Body of pancreas (tissue), 4 donors: Measurements from ENCODE around the gene AGBL4. TPM values are rescaled to one million over a fixed set of nuclear protein-coding genes. Genes with fewer than 3 reads are reported as not detected.

ENCODE experiments used
- ATAC-seq: fragments of 150-250 bp; one replicate; pipeline ENCODE4 v1.9.1; 2016
- DNase-seq, 4 donors: peaks; one replicate each; pipeline ENCODE4 v3.0.0-alpha.2; 2019
- H3K27ac ChIP-seq, 4 donors: fragments of 200-600 bp; sonication (generic); 1 replicate in 3 of 4; 2 replicates in 1 of 4; pipeline versions ENCODE4 v1.5.1 to v1.6.1; 2016 to 2019; ENCODE audit warnings: mild to moderate bottlenecking in 1 of 4, mixed read lengths in 1 of 4, moderate library complexity in 1 of 4
- H3K27me3 ChIP-seq, 2 donors: fragments of 200-600 bp; sonication (generic); one replicate each; pipeline ENCODE4 v1.6.0; 2016; ENCODE audit warnings: mild to moderate bottlenecking in 1 of 2
- H3K36me3 ChIP-seq, 2 donors: fragments of 200-600 bp; sonication (generic); replicated peaks in 1 of 2; 2 replicates each; pipeline ENCODE4 v1.5.1; 2016; ENCODE audit warnings: low read depth in 2 of 2; ENCODE audit not compliant: insufficient read depth in 1 of 2
- H3K4me1 ChIP-seq: fragments of 200-600 bp; sonication (generic); one replicate; pipeline ENCODE4 v1.6.0; 2016
- H3K4me3 ChIP-seq, 2 donors: fragments of 200-600 bp; sonication (generic); 1 replicate in 1 of 2; 2 replicates in 1 of 2; pipeline ENCODE4 v1.5.1; 2016 to 2019
- H3K9me3 ChIP-seq, 3 donors: fragments of 200-600 bp; sonication (generic); 1 replicate in 2 of 3; 2 replicates in 1 of 3; pipeline ENCODE4 v1.5.1; 2016
- CTCF ChIP-seq, 7 experiments: fragments of 450-650 bp in 4 of 7; fragments of 200-600 bp in 3 of 7; sonication (generic) in 3 of 7; IDR thresholded peaks; one replicate each; pipeline ENCODE4 v1.5.1; 2016 to 2019; ENCODE audit warnings: antibody characterized with exemption in 7 of 7
- POLR2A ChIP-seq, 3 donors: fragments of 450-650 bp; IDR thresholded peaks; one replicate each; pipeline ENCODE4 v1.6.1; 2016; ENCODE audit warnings: antibody characterized with exemption in 3 of 3, mild to moderate bottlenecking in 2 of 3
- WGBS, 2 donors: methylation state at CpG; one replicate each; pipeline ENCODE4 v1.1.5; 2017; 5-methylcytosine and 5-hydroxymethylcytosine counted together
- intact Hi-C: fragments of 100-400 bp; cut with DNase I; formaldehyde crosslinking; loops from one replicate; pipeline ENCODE4 v1.15.1; 2023
- total RNA-seq, 2 donors: library from RNA; depleted of rRNA; stranded (reverse); fragments of >200 nt; gene quantifications; one replicate each; pipeline ENCODE4 v1.1.0, GENCODE V29; 2016

The AGBL4 gene
- total RNA-seq, 2 donors from 2014 or later: 0.33 to 0.78 TPM

GRCh38 chr1:48572134-48572533, 1451.6 kb downstream of the AGBL4 start:
- Histone ChIP-seq H3K9me3 (no peaks in the 10 kb centered on the region), H3K27me3 (no peaks in the 10 kb centered on the region), H3K4me1 (no peaks in the 10 kb centered on the region), H3K27ac (no peak overlapping the region), H3K4me3 (no peak overlapping the region), H3K36me3 (no peaks in the 10 kb centered on the region)
- ATAC-seq: no peak
- WGBS, 2 donors: 46 to 64% methylated on average over 4 of the region's 4 CpGs
- DNase-seq: no peak
- intact Hi-C loops: no loop called here
- TF ChIP-seq POLR2A (IDR thresholded peaks at IDR 0.05): no peak
- TF ChIP-seq CTCF (IDR thresholded peaks at IDR 0.05): no peak

- no peak for DNase-seq
- Histone ChIP-seq H3K27ac (no peak overlapping the region), H3K36me3 (no peaks in the 10 kb centered on the region), H3K4me1 (no peaks in the 10 kb centered on the region), H3K27me3 (no peaks in the 10 kb centered on the region), H3K4me3 (no peak overlapping the region), H3K9me3 (no peaks in the 10 kb centered on the region)
- 48 to 57% methylated on average over 3 of the region's 3 CpGs for WGBS, 2 donors
- intact Hi-C loops: no loop called here
- no peak for ATAC-seq
- TF ChIP-seq POLR2A (IDR thresholded peaks at IDR 0.05): no peak
- no peak for TF ChIP-seq CTCF (IDR thresholded peaks at IDR 0.05)
Measured at GRCh38 chr1:48571303-48571987, 1452.3 kb downstream of the AGBL4 start.

- Histone ChIP-seq H3K4me3 (no peak overlapping the region), H3K9me3 (no peaks in the 10 kb centered on the region), H3K27me3 (no peaks in the 10 kb centered on the region), H3K27ac (no peak overlapping the region), H3K36me3 (no peaks in the 10 kb centered on the region), H3K4me1 (no peaks in the 10 kb centered on the region)
- no peak for TF ChIP-seq CTCF (IDR thresholded peaks at IDR 0.05)
- TF ChIP-seq POLR2A (IDR thresholded peaks at IDR 0.05): no peak
- intact Hi-C loops: no loop called here
- ATAC-seq (no peak), DNase-seq (no peak)
- WGBS, 2 donors: 60 to 67% methylated on average over 7 of the region's 7 CpGs
Measured at GRCh38 chr1:48570568-48570967, 1453.2 kb downstream of the AGBL4 start.

- Histone ChIP-seq H3K36me3 (no peaks in the 10 kb centered on the region), H3K4me3 (no peak overlapping the region), H3K27ac (no peak overlapping the region), H3K27me3 (no peaks in the 10 kb centered on the region), H3K4me1 (no peaks in the 10 kb centered on the region), H3K9me3 (no peaks in the 10 kb centered on the region)
- intact Hi-C loops: no loop called here
- 71 to 75% methylated on average over 2 of the region's 2 CpGs for WGBS, 2 donors
- no peak for ATAC-seq
- TF ChIP-seq CTCF (IDR thresholded peaks at IDR 0.05) (no peak), POLR2A (IDR thresholded peaks at IDR 0.05) (no peak)
- no peak for DNase-seq
Measured at GRCh38 chr1:48568501-48568900, 1455.3 kb downstream of the AGBL4 start.

DNA sequence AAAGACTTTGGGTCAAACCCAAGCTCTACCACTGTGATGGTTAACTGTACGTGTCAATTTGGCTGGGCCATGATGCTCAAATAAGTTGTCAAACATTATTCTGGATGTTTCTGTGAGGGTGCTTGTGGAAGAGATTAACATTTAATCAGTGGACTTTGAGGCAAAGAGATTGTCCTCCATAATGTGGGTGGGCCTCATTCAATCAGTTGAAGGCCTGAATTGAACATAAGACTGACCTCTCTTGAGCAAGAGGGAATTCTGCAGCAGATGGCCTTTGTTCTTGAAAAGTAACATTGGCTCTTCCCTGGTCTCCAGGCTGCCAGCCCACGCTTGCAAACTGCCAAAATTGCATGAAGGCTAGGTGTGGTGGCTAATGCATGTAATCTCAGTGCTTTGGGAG, 1457.3 kb downstream of the AGBL4 start:
- no peak overlapping the region for H3K27ac ChIP-seq
- 85 to 92% methylated on average over 2 of the region's 2 CpGs for WGBS, 2 donors
- no peaks in the 10 kb centered on the region for H3K4me1 ChIP-seq
- no peaks in the 10 kb centered on the region for H3K36me3 ChIP-seq
- TF ChIP-seq POLR2A (IDR thresholded peaks at IDR 0.05): no peak
- TF ChIP-seq CTCF (IDR thresholded peaks at IDR 0.05): no peak
- DNase-seq (no peak), ATAC-seq (no peak)
- no peak overlapping the region for H3K4me3 ChIP-seq
- no peaks in the 10 kb centered on the region for H3K9me3 ChIP-seq
- intact Hi-C loops: no loop called here
- H3K27me3 ChIP-seq: no peaks in the 10 kb centered on the region
